A549 (cell line): Measurements from ENCODE around the gene FUZ. TPM values are rescaled to one million over a fixed set of nuclear protein-coding genes. Genes with fewer than 3 reads are reported as not detected.

Source experiments
- ATAC-seq, 2 experiments: fragments of 200-7000 bp in 1 of 2; fragments of >200 bp in 1 of 2; cut with Nextera tagmentation in 1 of 2; cut with Tn5 transposase in 1 of 2; 3 replicates each; pipeline versions ENCODE4 v1.8.0 to v1.9.1; 2018 to 2020; ENCODE audit warnings: mild to moderate bottlenecking in 1 of 2, moderate library complexity in 1 of 2
- CTCF ChIA-PET: fragments of 300-600 bp; sonication (Branson Sonifier 250); formaldehyde crosslinking; extraction: SDS; loops from one replicate; lab custom pipeline; 2021; ENCODE audit warnings: antibody characterized with exemption, inconsistent platforms; lab: Yijun Ruan, JAX
- POLR2A ChIA-PET: fragments of 350-600 bp; formaldehyde crosslinking; extraction: SDS; loops from one replicate; lab custom pipeline; 2021; ENCODE audit warnings: antibody characterized with exemption, inconsistent platforms; lab: Yijun Ruan, JAX
- DNase-seq, 2 experiments: peaks; one replicate each; pipeline versions ENCODE4 v3.0.0 to v3.0.0-alpha.2; 2011 to 2016; ENCODE audit warnings: low read depth in 1 of 2, low spot score in 1 of 2
- FAIRE-seq: peaks from 2 replicates; lab custom pipeline; 2011; peaks lifted over from hg19 to GRCh38; lab: Jason Lieb, UNC
- H3K27ac ChIP-seq, 2 experiments: fragments of >200 bp; sonication (Bioruptor Twin); formaldehyde crosslinking; 3 replicates each; pipeline ENCODE4 v1.5.1; 2016 to 2017
- H3K4me1 ChIP-seq: fragments of >200 bp; sonication (Bioruptor Twin); formaldehyde crosslinking; 3 replicates; pipeline ENCODE4 v1.6.1; 2016
- H3K4me2 ChIP-seq: fragments of >200 bp; sonication (Bioruptor Twin); formaldehyde crosslinking; 3 replicates; pipeline ENCODE4 v1.6.1; 2016
- H3K4me3 ChIP-seq: fragments of >200 bp; sonication (Bioruptor Twin); formaldehyde crosslinking; 3 replicates; pipeline ENCODE4 v1.5.1; 2016
- H3K9me3 ChIP-seq: fragments of >200 bp; sonication (Bioruptor Twin); formaldehyde crosslinking; 3 replicates; pipeline ENCODE4 v1.6.1; 2016
- CBX2 ChIP-seq: fragments of 200-600 bp; sonication (generic); IDR thresholded peaks from 2 replicates; pipeline ENCODE4 v1.6.1; 2016; ENCODE audit warnings: low read depth, mild to moderate bottlenecking, borderline replicate concordance
- CTCF ChIP-seq: fragments of >200 bp; sonication (Bioruptor Twin); formaldehyde crosslinking; IDR thresholded peaks from 3 replicates; pipeline ENCODE4 v1.5.1; 2016
- EP300 ChIP-seq, 2 experiments: fragments of >200 bp; sonication (Bioruptor Twin); formaldehyde crosslinking; IDR thresholded peaks; 2 replicates in 1 of 2; 3 replicates in 1 of 2; pipeline ENCODE4 v1.6.1; 2016 to 2017
- FOSB ChIP-seq: fragments of 250-450 bp; sonication (Bioruptor Pico); IDR thresholded peaks from 2 replicates; pipeline ENCODE4 v1.5.0; 2020; ENCODE audit warnings: mild to moderate bottlenecking, moderate library complexity
- FOXS1 ChIP-seq: fragments of 250-450 bp; sonication (Bioruptor Pico); IDR thresholded peaks from 2 replicates; pipeline ENCODE4 v1.5.0; 2020; ENCODE audit warnings: mild to moderate bottlenecking, moderate library complexity
- HOXA7 ChIP-seq: fragments of 250-450 bp; sonication (Bioruptor Pico); IDR thresholded peaks from 2 replicates; pipeline ENCODE4 v1.5.0; 2020; ENCODE audit warnings: mild to moderate bottlenecking, moderate library complexity
- HOXB5 ChIP-seq: fragments of 250-450 bp; sonication (Bioruptor Pico); IDR thresholded peaks from 2 replicates; pipeline ENCODE4 v1.5.0; 2020; ENCODE audit warnings: mild to moderate bottlenecking, moderate library complexity
- JUN ChIP-seq, 2 experiments: fragments of >200 bp; sonication (Bioruptor Twin); formaldehyde crosslinking; IDR thresholded peaks; 2 replicates in 1 of 2; 3 replicates in 1 of 2; pipeline ENCODE4 v1.6.1; 2016 to 2017
- JUNB ChIP-seq: fragments of >200 bp; sonication (Bioruptor Twin); formaldehyde crosslinking; IDR thresholded peaks from 2 replicates; pipeline ENCODE4 v1.6.1; 2016
- KDM5A ChIP-seq: fragments of 200-600 bp; sonication (generic); IDR thresholded peaks from 2 replicates; pipeline ENCODE4 v1.6.1; 2016; ENCODE audit warnings: antibody characterized with exemption, mild to moderate bottlenecking
- MAFK ChIP-seq: fragments of 450-650 bp; IDR thresholded peaks from 2 replicates; pipeline ENCODE4 v1.6.1; 2014; ENCODE audit not compliant: partially characterized antibody
- MAZ ChIP-seq: fragments of 150-350 bp; IDR thresholded peaks from 2 replicates; pipeline ENCODE4 v1.6.1; 2014; ENCODE audit warnings: antibody characterized with exemption, low read depth, low read length, borderline replicate concordance
- NFE2L2 ChIP-seq: fragments of 150-350 bp; conservative IDR thresholded peaks from 2 replicates; pipeline ENCODE4 v1.6.1; 2014; ENCODE audit warnings: low read length
- NR3C1 ChIP-seq: fragments of >200 bp; sonication (Bioruptor Twin); formaldehyde crosslinking; IDR thresholded peaks from 3 replicates; pipeline ENCODE4 v1.6.1; 2017
- PHF8 ChIP-seq: fragments of 200-600 bp; sonication (generic); IDR thresholded peaks from 2 replicates; pipeline ENCODE4 v1.6.1; 2016; ENCODE audit warnings: low read depth, mild to moderate bottlenecking, antibody characterized with exemption, moderate library complexity, borderline replicate concordance
- POLR2AphosphoS2 ChIP-seq: conservative IDR thresholded peaks from 2 replicates; pipeline ENCODE4 v1.6.1; 2012; ENCODE audit warnings: low read length, improper control_type of control experiment, inconsistent platforms
- RARB ChIP-seq: fragments of 250-450 bp; sonication (Bioruptor Pico); IDR thresholded peaks from 2 replicates; pipeline ENCODE4 v1.8.0; 2021; ENCODE audit warnings: mild to moderate bottlenecking, moderate library complexity
- RNF2 ChIP-seq: fragments of 200-600 bp; sonication (generic); IDR thresholded peaks from 2 replicates; pipeline ENCODE4 v1.6.1; 2016; ENCODE audit warnings: low read depth, mild to moderate bottlenecking, antibody characterized with exemption, moderate library complexity, borderline replicate concordance
- WGBS: methylation state at CpG from one replicate; pipeline ENCODE4 v1.1.6; 2017; ENCODE audit errors: missing lambda C conversion rate; 5-methylcytosine and 5-hydroxymethylcytosine counted together
- polyA plus RNA-seq, 4 experiments: library from polyadenylated mRNA; depleted of rRNA in 3 of 4; stranded (reverse); fragments of >200 nt; fragmentation: RNase III in 1 of 4; extraction: RNeasy Plus Mini Kit Qiagen cat#74134 plus additional on column Dnase treatment in 1 of 4; gene quantifications; 2 replicates in 3 of 4; 3 replicates in 1 of 4; pipeline ENCODE4 v1.2.3, GENCODE V29; 2011 to 2017
- TF ChIP-seq, protein P1 (sequence below): IDR thresholded peaks from 2 replicates; pipeline ENCODE4 v1.6.1; 2012
- TF ChIP-seq, protein P2 (sequence below): fragments of 200-600 bp; sonication (generic); IDR thresholded peaks from 2 replicates; pipeline ENCODE4 v1.6.1; 2016; ENCODE audit warnings: antibody characterized with exemption, mild to moderate bottlenecking, moderate library complexity
- TF ChIP-seq, protein P3 (sequence below): fragments of >200 bp; sonication (Bioruptor Twin); formaldehyde crosslinking; IDR thresholded peaks from 2 replicates; pipeline ENCODE4 v1.6.1; 2016

Gene FUZ
- polyA plus RNA-seq, 2 of the 4 experiments (the other 2 are of a cell fraction) = 12.5 to 21.7 TPM

DNA sequence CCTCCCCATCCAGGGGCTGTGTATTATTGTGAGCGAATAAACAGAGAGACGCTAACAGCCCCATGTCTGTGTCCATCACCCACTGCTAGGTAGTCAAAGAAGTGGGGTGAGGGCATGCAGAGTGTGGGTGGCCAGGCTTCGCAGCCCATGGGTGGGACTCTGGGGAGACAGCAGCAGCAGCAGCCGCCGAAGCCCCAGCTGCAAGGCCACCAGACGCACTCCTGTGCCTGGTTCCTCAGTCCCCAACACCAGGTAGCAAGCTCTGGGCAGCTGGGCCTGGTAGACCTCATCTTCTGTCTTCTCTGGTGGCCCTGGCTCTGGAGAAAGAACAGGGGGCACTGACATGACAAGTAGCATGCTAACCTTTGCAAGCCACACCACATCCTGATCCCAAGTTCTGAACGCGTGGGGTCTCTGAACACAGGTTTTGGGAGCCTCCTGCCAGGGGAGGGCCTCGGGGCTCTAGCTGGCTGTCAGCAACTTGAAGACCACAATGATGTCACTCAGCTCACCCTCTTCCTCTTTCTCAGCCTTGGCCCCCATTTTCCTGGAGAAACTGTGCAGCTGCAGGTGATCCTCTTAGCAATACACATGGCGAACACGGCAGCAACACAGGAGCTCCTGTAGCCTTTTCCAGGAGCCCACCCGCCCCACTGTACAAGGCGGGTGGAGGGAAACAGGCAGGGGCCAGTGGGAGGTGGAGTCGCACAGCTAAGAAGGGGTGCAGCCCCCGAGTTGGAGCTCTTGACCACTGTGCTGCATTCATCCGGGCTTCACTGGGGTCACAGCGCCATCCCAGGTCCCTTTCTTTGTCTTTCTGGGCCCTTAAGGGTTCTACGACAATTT, 5.8 kb downstream of the FUZ start:
- TF ChIP-seq HOXB5 (no peak), POLR2AphosphoS2 (0 out of 2 replicates have a peak, but pooled peaks have one; percentile 15)
- Histone ChIP-seq H3K4me1 (peaks cover 9% of the 10 kb centered on the region), H3K27ac (no peak overlapping the region), H3K9me3 (no peaks in the 10 kb centered on the region), H3K4me2 (no peak overlapping the region), H3K4me3 (no peak overlapping the region)
- ATAC-seq = no peak
- DNase-seq = no peak
- 85% methylated on average over 18 of the region's 18 CpGs for WGBS
- ChIA-PET CTCF (interaction anchor here (0.8 to 1.1 kb wide), 4 partner anchors 89 to 260 kb away, joined by 3 to 4 read pairs (median 4); no protein-coding TSS in a partner anchor), POLR2A (interaction anchor here (1.0 kb wide), 1 partner anchor 123 kb away, joined by 4 read pairs; no protein-coding TSS in a partner anchor)
- FAIRE-seq = no peak

- Histone ChIP-seq H3K4me3 (no peak overlapping the region), H3K9me3 (no peaks in the 10 kb centered on the region), H3K4me1 (peaks cover 14% of the 10 kb centered on the region), H3K27ac (no peak overlapping the region), H3K4me2 (no peak overlapping the region)
- DNase-seq (no peak), ATAC-seq (no peak), FAIRE-seq (no peak)
- 91% methylated on average over 8 of the region's 8 CpGs for WGBS
- ChIA-PET POLR2A (interaction anchor here (1.0 kb wide), 1 partner anchor 123 kb away, joined by 4 read pairs; no protein-coding TSS in a partner anchor), CTCF (no interaction called here)
- TF ChIP-seq KDM5A (no peak), MAFK (no peak), PHF8 (no peak), HOXB5 (no peak), JUN (IDR thresholded peaks at IDR 0.05) (no peak), MAZ (no peak), JUNB (no peak), NFE2L2 (no peak), RNF2 (no peak), FOSB (CRISPR knock-in tag) (no peak), HOXA7 (no peak), NR3C1 (no peak), FOXS1 (CRISPR knock-in tag) (no peak), CBX2 (no peak), RARB (CRISPR knock-in tag) (no peak), EP300 (IDR thresholded peaks at IDR 0.05) (no peak), CTCF (no peak)
- TF ChIP-seq, protein P1, sequence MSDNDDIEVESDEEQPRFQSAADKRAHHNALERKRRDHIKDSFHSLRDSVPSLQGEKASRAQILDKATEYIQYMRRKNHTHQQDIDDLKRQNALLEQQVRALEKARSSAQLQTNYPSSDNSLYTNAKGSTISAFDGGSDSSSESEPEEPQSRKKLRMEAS = no peak
- TF ChIP-seq, protein P2, sequence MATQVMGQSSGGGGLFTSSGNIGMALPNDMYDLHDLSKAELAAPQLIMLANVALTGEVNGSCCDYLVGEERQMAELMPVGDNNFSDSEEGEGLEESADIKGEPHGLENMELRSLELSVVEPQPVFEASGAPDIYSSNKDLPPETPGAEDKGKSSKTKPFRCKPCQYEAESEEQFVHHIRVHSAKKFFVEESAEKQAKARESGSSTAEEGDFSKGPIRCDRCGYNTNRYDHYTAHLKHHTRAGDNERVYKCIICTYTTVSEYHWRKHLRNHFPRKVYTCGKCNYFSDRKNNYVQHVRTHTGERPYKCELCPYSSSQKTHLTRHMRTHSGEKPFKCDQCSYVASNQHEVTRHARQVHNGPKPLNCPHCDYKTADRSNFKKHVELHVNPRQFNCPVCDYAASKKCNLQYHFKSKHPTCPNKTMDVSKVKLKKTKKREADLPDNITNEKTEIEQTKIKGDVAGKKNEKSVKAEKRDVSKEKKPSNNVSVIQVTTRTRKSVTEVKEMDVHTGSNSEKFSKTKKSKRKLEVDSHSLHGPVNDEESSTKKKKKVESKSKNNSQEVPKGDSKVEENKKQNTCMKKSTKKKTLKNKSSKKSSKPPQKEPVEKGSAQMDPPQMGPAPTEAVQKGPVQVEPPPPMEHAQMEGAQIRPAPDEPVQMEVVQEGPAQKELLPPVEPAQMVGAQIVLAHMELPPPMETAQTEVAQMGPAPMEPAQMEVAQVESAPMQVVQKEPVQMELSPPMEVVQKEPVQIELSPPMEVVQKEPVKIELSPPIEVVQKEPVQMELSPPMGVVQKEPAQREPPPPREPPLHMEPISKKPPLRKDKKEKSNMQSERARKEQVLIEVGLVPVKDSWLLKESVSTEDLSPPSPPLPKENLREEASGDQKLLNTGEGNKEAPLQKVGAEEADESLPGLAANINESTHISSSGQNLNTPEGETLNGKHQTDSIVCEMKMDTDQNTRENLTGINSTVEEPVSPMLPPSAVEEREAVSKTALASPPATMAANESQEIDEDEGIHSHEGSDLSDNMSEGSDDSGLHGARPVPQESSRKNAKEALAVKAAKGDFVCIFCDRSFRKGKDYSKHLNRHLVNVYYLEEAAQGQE = no peak
- TF ChIP-seq, protein P3, sequence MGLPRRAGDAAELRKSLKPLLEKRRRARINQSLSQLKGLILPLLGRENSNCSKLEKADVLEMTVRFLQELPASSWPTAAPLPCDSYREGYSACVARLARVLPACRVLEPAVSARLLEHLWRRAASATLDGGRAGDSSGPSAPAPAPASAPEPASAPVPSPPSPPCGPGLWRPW = no peak
- TF ChIP-seq, all 56 proteins: peak for 0
Observed at GRCh38 chr19:49806620-49806959, 6.5 kb downstream of the FUZ start.
